Common myeloid progenitor, CD34-positive (primary cell): ENCODE measurements around the gene GJD3.
A peak's percentile ranks its signal among the peaks of the same experiment; 100 is the strongest.

ENCODE experiments used
- CTCF ChIA-PET: fragments of 350-600 bp; sonication (Branson Sonifier 250); formaldehyde crosslinking; loops from one replicate; lab custom pipeline; 2021; ENCODE audit warnings: antibody characterized with exemption; lab: Charles Lee
- POLR2A ChIA-PET: fragments of 350-600 bp; sonication (Branson Sonifier 250); formaldehyde crosslinking; loops from one replicate; lab custom pipeline; 2021; ENCODE audit warnings: antibody characterized with exemption; lab: Charles Lee
- DNase-seq, 3 donors: peaks; one replicate each; pipeline versions ENCODE4 v3.0.0 to v3.0.0-alpha.2; 2013
- H3K27ac ChIP-seq, 2 experiments: 1 replicate in 1 of 2; 2 replicates in 1 of 2; pipeline ENCODE4 v1.7.0; 2013; ENCODE audit warnings: inconsistent platforms in 2 of 2, low read length in 2 of 2, mild to moderate bottlenecking in 2 of 2, low read depth in 1 of 2, moderate library complexity in 1 of 2; ENCODE audit not compliant: severe bottlenecking in 2 of 2, insufficient read depth in 1 of 2, poor library complexity in 1 of 2
- H3K27me3 ChIP-seq, 5 experiments: replicated peaks in 2 of 5; 1 replicate in 3 of 5; 2 replicates in 2 of 5; pipeline versions ENCODE4 v1.6.1 to v1.7.0; 2013; ENCODE audit warnings: low read length in 4 of 5, mild to moderate bottlenecking in 2 of 5, moderate library complexity in 2 of 5, inconsistent platforms in 1 of 5; ENCODE audit not compliant: insufficient read depth in 5 of 5, control insufficient read depth in 4 of 5
- H3K36me3 ChIP-seq, 4 experiments: 1 replicate in 2 of 4; 2 replicates in 2 of 4; pipeline versions ENCODE4 v1.6.1 to v1.7.0; 2013; ENCODE audit warnings: low read length in 3 of 4, control low read depth in 1 of 4, mild to moderate bottlenecking in 1 of 4; ENCODE audit not compliant: control insufficient read depth in 4 of 4, insufficient read depth in 4 of 4
- H3K4me1 ChIP-seq, 4 experiments: 1 replicate in 3 of 4; 2 replicates in 1 of 4; pipeline versions ENCODE4 v1.6.1 to v1.7.1; 2013; ENCODE audit warnings: low read length in 3 of 4, mild to moderate bottlenecking in 3 of 4, control low read depth in 1 of 4, inconsistent platforms in 1 of 4, moderate library complexity in 1 of 4; ENCODE audit not compliant: control insufficient read depth in 4 of 4, insufficient read depth in 4 of 4; ENCODE audit errors: control extremely low read depth in 1 of 4
- H3K4me3 ChIP-seq, 7 experiments: 1 replicate in 4 of 7; 2 replicates in 3 of 7; pipeline versions ENCODE4 v1.5.1 to v1.7.0; 2013; ENCODE audit warnings: mild to moderate bottlenecking in 7 of 7, low read length in 6 of 7, moderate library complexity in 6 of 7, inconsistent platforms in 2 of 7, low read depth in 2 of 7, control low read depth in 1 of 7; ENCODE audit not compliant: insufficient read depth in 4 of 7, control insufficient read depth in 1 of 7; ENCODE audit errors: extremely low read depth in 1 of 7
- H3K9me3 ChIP-seq, 5 experiments: 1 replicate in 4 of 5; 2 replicates in 1 of 5; pipeline versions ENCODE4 v1.6.1 to v1.7.1; 2013; ENCODE audit warnings: low read length in 4 of 5, mild to moderate bottlenecking in 2 of 5, inconsistent platforms in 1 of 5, low read depth in 1 of 5, moderate library complexity in 1 of 5; ENCODE audit not compliant: control insufficient read depth in 4 of 5, insufficient read depth in 2 of 5; ENCODE audit errors: control extremely low read depth in 1 of 5
- WGBS: methylation state at CpG from one replicate; pipeline ENCODE4 v1.1.5; 2013; ENCODE audit not compliant: insufficient coverage; 5-methylcytosine and 5-hydroxymethylcytosine counted together

GJD3 gene

GRCh38 chr17:40325156-40326013 lies 39.2 kb downstream of the GJD3 start:
- H3K36me3 ChIP-seq, result peaks cover 0 to 3% (median 1%) of the 10 kb centered on the region in 4 experiments
- H3K27ac ChIP-seq, result peak overlapping the region; percentile 17 to 63
- CTCF ChIA-PET, result interaction anchor here (1.4 to 50.4 kb wide), 3 partner anchors 20 to 52 kb away, joined by 3 to 1388 read pairs (median 87); partner anchors contain the start of gene GJD3
- no peaks in the 10 kb centered on the region for H3K27me3 ChIP-seq
- POLR2A ChIA-PET, result interaction anchor here (1.2 to 10.0 kb wide), 3 partner anchors 17 to 24 kb away, joined by 3 to 195 read pairs (median 8); no protein-coding TSS in a partner anchor
- peak in 1 of 3 donors; percentile 46 for DNase-seq
- WGBS, result 48% methylated on average over 6 of the region's 13 CpGs
- peak overlapping the region in 2 of 7 experiments; percentile 35 to 43 for H3K4me3 ChIP-seq
- no peaks in the 10 kb centered on the region for H3K9me3 ChIP-seq
- peaks cover 37 to 99% (median 95%) of the 10 kb centered on the region in 4 experiments for H3K4me1 ChIP-seq

DNA sequence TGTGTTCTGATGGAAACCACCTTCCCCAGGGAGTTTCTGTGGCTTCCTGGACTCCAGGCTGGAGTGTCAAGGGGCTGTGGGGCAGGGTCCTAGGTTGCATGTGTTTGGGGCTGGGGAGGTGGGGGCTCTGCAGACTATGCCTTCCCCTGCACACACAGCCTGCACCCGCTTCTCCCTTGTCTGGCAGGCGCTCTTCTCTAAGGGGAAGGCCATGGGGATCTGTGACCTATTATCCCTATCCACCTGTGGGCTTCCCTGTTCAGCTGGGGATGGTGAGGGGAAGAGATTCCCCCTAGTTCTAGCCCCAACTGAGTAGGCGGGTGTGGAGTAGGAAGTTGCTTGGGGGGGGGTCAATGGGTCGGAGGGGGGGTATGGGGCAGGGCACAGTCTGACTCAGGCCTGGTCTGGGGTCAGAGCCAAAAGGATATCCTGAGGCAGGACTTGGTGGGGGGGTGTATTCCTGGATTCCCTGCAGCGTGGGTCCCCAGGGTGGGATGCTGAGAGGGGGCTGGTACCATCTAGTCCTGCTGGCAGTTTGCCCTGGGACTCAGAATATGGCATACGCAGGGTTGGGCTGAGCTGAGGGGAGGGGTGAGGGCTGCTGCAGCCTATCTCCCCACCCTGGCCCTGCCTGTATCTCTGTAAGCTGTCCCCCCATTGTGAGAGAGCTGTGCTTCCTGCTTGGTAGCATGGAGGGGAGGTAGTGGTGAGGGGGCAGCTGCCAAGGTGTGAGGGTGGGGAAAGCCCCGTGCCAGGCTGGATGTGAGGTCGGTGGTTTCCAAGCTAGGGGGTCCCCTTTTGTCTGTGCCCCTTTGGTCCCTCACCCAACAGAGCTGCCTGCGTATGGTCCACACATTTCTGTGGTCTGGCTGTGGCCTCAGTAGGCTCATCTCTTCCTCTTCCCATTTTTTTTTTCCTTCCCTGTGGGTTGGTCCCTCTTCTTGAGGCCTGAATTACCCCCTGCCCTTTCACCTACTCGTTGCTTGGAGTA lies 40.9 kb downstream of the GJD3 start:
- Histone ChIP-seq H3K27ac (peak overlapping the region; percentile 98 to 99), H3K36me3 (peaks cover 0 to 3% (median 1%) of the 10 kb centered on the region in 4 experiments), H3K4me1 (peaks cover 32 to 99% (median 96%) of the 10 kb centered on the region in 4 experiments), H3K27me3 (no peaks in the 10 kb centered on the region), H3K4me3 (peak overlapping the region in 6 of 7 experiments; percentile 40 to 84 (median 70)), H3K9me3 (no peaks in the 10 kb centered on the region)
- DNase-seq, result peak; percentile 66 to 97 (median 96)
- ChIA-PET CTCF (interaction anchor here (0.8 to 50.4 kb wide), 9 partner anchors 8 to 89 kb away, joined by 3 to 1388 read pairs (median 4); partner anchors contain the start of gene GJD3), POLR2A (interaction anchor here (0.6 to 10.0 kb wide), 11 partner anchors 9 to 259 kb away, joined by 3 to 195 read pairs (median 10); partner anchors contain the start of gene RARA)
- WGBS, result 0% methylated on average over 4 of the region's 10 CpGs

DNA sequence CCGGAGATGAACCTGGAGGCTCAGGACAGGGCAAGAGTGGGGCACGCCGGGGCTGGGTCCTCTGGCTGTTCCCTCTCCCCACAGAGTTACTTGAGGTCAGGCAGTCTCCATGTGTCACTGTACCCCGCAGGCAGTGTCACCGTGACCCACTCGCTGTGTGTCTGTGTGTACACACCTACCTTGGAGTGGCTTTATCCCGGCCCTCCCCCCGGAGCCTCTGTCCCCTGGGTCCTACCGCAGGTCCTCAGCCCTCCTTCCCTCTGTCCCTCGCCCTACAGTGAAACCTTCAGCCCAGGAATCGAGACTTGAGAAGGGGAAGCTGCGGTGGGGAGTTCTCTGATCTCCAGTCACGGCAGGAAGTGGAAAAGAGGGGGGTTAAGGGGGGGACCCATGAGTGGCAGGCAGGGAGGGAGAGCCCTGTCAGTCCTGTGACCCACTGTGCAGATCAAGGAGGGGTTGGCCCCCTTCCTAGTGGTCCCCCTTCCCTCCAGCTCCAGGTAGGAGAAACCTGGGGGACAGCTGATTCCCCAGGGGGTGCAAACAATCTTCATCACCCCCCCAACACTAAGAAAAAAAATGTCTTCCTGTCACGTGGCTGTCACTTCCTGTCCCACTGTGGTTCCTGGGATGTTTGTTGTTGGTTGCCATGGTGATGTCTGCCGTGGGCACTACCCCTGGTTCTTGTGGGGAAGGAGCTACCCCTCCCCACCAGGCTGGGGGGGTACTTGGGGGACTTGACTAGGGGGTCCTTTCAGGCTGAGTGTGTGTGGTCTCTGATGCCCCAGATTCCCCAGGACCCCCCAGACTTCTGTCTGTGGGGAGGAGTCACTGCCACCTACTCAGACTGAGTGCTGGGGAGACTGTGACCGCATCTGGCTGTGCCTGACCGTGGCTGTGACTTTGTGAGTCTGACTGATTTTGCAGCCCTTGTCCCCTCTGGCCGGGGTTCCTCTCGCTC lies 41.9 kb downstream of the GJD3 start:
- Histone ChIP-seq H3K4me1 (peaks cover 24 to 98% (median 94%) of the 10 kb centered on the region in 4 experiments), H3K4me3 (peak overlapping the region; percentile 4 to 84 (median 69)), H3K27me3 (no peaks in the 10 kb centered on the region), H3K36me3 (peaks cover 0 to 3% (median 1%) of the 10 kb centered on the region in 4 experiments), H3K27ac (peak overlapping the region; percentile 98 to 99), H3K9me3 (no peaks in the 10 kb centered on the region)
- POLR2A ChIA-PET, result interaction anchor here (0.6 to 10.0 kb wide), 14 partner anchors 8 to 260 kb away, joined by 3 to 195 read pairs (median 6); partner anchors contain the start of genes CDC6 and RARA
- peak; percentile 99 to 100 (median 100) for DNase-seq
- 0% methylated on average over 13 of the region's 19 CpGs for WGBS
- CTCF ChIA-PET, result interaction anchor here (0.8 to 50.4 kb wide), 7 partner anchors 8 to 32 kb away, joined by 3 to 1388 read pairs (median 3); partner anchors contain the start of gene GJD3

GRCh38 chr17:40321961-40322357 lies 42.6 kb downstream of the GJD3 start:
- Histone ChIP-seq H3K9me3 (no peaks in the 10 kb centered on the region), H3K36me3 (peaks cover 0 to 3% (median 0%) of the 10 kb centered on the region in 4 experiments), H3K27me3 (no peaks in the 10 kb centered on the region), H3K4me3 (peak overlapping the region; percentile 4 to 84 (median 69)), H3K4me1 (peaks cover 18 to 98% (median 94%) of the 10 kb centered on the region in 4 experiments), H3K27ac (peak overlapping the region; percentile 98 to 99)
- CTCF ChIA-PET, result interaction anchor here (0.7 to 50.4 kb wide), 5 partner anchors 7 to 32 kb away, joined by 3 to 1388 read pairs (median 24); partner anchors contain the start of gene GJD3
- POLR2A ChIA-PET, result interaction anchor here (1.0 to 10.0 kb wide), 7 partner anchors 8 to 33 kb away, joined by 4 to 195 read pairs (median 16); no protein-coding TSS in a partner anchor
- WGBS, result no CpG with 5 or more reads among the region's 4 CpGs
- DNase-seq, result no peak

DNA sequence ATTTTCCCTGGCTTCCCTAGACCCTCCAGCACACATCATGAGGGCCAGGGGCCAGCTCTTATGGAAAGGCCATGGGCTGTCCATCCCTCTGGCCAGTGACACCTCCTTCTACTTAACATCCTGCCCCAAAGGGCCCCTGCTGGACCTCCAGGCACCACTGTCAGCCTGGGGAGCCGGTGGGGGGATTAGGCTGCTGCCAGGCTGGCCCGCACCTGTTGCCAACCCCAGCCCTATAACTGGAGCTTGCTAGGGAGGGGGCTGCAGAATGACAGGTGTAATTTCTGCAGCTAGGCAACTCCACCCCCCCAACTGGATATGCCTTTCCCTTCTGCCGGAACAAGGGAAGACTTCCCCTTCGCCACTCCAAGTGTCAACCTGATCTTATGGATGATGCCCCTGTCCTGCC lies 43.0 kb downstream of the GJD3 start:
- WGBS, result 88% methylated on average over 3 of the region's 4 CpGs
- peaks cover 18 to 98% (median 94%) of the 10 kb centered on the region in 4 experiments for H3K4me1 ChIP-seq
- no peaks in the 10 kb centered on the region for H3K9me3 ChIP-seq
- H3K4me3 ChIP-seq, result peak overlapping the region in 5 of 7 experiments; percentile 68 to 84 (median 71)
- no peak for DNase-seq
- POLR2A ChIA-PET, result interaction anchor here (2.9 to 10.0 kb wide), 2 partner anchors 11 to 21 kb away, joined by 30 to 195 read pairs; no protein-coding TSS in a partner anchor
- peak overlapping the region; percentile 98 to 99 for H3K27ac ChIP-seq
- no peaks in the 10 kb centered on the region for H3K27me3 ChIP-seq
- peaks cover 0 to 3% (median 0%) of the 10 kb centered on the region in 4 experiments for H3K36me3 ChIP-seq
- CTCF ChIA-PET, result interaction anchor here (0.7 to 50.4 kb wide), 4 partner anchors 9 to 33 kb away, joined by 4 to 1388 read pairs (median 56); partner anchors contain the start of gene GJD3
